ENCODE data around the gene GPR17. TPM values are rescaled to one million over a fixed set of nuclear protein-coding genes. Genes with fewer than 3 reads are reported as not detected.

The GPR17 gene
- total RNA-seq, 1 experiment from 2014 or later: not detected

- ATAC-seq (no peak), DNase-seq (ENCODE audit: low read depth, low spot score) (no peak)
- in situ Hi-C loops (cut with HindIII; ENCODE audit: low pct_unique_long_range_greater_than_20kb, low sequenced_read_pairs): no loop called here
- intact Hi-C loops (cut with micrococcal nuclease; ENCODE audit: unreplicated experiment): no loop called here
- ChIA-PET CTCF (no interaction called here), POLR2A (interaction anchor here (0.8 kb wide), 1 partner anchor 54 kb away, joined by 5 read pairs; no protein-coding TSS in a partner anchor)
- Histone ChIP-seq H3K27me3 (ENCODE audit: control insufficient read depth, insufficient read depth, low read length) (no peaks in the 10 kb centered on the region), H3K4me3 (ENCODE audit: low read depth in 2 of 2, low read length in 2 of 2) (no peak overlapping the region), H3K27ac (ENCODE audit: low read length) (no peak overlapping the region), H3K36me3 (ENCODE audit: control insufficient read depth, insufficient read depth, low read length) (no peaks in the 10 kb centered on the region), H3K9me3 (ENCODE audit: control insufficient read depth, insufficient read depth, low read depth, low read length) (no peaks in the 10 kb centered on the region), H3K4me1 (ENCODE audit: control insufficient read depth, insufficient read depth, low read length) (no peaks in the 10 kb centered on the region)
- no TSS peak for BruUV-seq (replicated peaks)
- no peak for TF ChIP-seq CTCF (IDR thresholded peaks at IDR 0.05)
- TF ChIP-seq POLR2AphosphoS5 (IDR thresholded peaks at IDR 0.05; ENCODE audit: low read depth, low read length): no peak
- TF ChIP-seq SIN3A (IDR thresholded peaks at IDR 0.05; ENCODE audit: borderline replicate concordance, insufficient read depth, low read depth, low read length): no peak
- TF ChIP-seq REST (IDR thresholded peaks at IDR 0.05; ENCODE audit: insufficient read depth in 1 of 2, low read depth in 2 of 2, low read length in 1 of 2): no peak
- no peak for TF ChIP-seq TCF7L2 (IDR thresholded peaks at IDR 0.05; ENCODE audit: low read depth, low read length)
These were observed 26.8 kb upstream of the GPR17 start for GRCh38 chr2:127619203-127619590.

DNA sequence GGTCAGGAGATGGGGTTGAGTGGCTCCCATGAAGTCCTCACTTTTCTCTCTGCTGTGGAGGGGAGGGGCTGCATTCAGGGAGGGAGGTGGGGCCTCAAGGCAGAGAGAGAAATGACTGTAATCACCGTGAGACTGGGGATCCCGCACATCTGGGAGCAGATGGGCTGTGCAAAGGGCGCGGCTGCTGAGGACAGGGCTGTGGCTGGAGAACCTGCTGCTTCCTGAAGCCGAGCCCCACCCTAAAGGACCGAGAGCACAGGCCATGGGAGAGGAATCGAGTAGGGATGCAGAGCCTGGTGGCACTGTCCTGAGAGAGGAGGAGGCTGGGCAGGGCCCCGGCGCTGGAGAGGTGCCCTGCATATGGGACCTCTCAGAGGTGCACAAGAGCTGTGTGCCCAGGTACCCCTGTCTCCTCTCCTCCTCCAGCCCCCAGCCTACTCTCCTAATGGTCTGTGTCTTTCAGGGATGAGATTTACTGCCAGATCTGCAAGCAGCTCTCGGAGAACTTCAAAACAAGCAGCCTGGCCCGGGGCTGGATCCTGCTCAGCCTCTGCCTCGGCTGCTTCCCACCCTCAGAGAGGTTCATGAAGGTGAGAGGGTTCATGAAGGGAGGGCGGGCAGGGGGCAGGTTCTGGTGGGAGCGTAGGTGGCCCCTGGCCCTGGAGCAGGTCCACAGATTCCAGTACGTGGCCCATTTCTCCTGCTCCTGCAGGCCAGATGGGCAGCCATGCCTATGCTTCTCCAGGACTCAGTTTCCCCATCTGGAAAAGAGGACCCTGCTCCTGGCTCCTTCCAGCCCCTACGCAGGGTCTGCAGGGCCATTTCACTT is 25.9 kb upstream of the GPR17 start:
- Histone ChIP-seq H3K27me3 (ENCODE audit: control insufficient read depth, insufficient read depth, low read length) (no peaks in the 10 kb centered on the region), H3K27ac (ENCODE audit: low read length) (no peak overlapping the region), H3K4me1 (ENCODE audit: control insufficient read depth, insufficient read depth, low read length) (no peaks in the 10 kb centered on the region), H3K4me3 (ENCODE audit: low read depth in 2 of 2, low read length in 2 of 2) (no peak overlapping the region), H3K36me3 (ENCODE audit: control insufficient read depth, insufficient read depth, low read length) (no peaks in the 10 kb centered on the region), H3K9me3 (ENCODE audit: control insufficient read depth, insufficient read depth, low read depth, low read length) (no peaks in the 10 kb centered on the region)
- DNase-seq (ENCODE audit: low read depth, low spot score) (no peak), ATAC-seq (peak; percentile 52)
- in situ Hi-C loops (cut with HindIII; ENCODE audit: low pct_unique_long_range_greater_than_20kb, low sequenced_read_pairs): no loop called here
- intact Hi-C loops (cut with micrococcal nuclease; ENCODE audit: unreplicated experiment): no loop called here
- no peak for TF ChIP-seq POLR2AphosphoS5 (IDR thresholded peaks at IDR 0.05; ENCODE audit: low read depth, low read length)
- no peak for TF ChIP-seq CTCF (IDR thresholded peaks at IDR 0.05)
- TF ChIP-seq SIN3A (IDR thresholded peaks at IDR 0.05; ENCODE audit: borderline replicate concordance, insufficient read depth, low read depth, low read length): no peak
- no peak for TF ChIP-seq REST (IDR thresholded peaks at IDR 0.05; ENCODE audit: insufficient read depth in 1 of 2, low read depth in 2 of 2, low read length in 1 of 2)
- TF ChIP-seq TCF7L2 (IDR thresholded peaks at IDR 0.05; ENCODE audit: low read depth, low read length): no peak
- no TSS peak for BruUV-seq (replicated peaks)
- ChIA-PET CTCF (no interaction called here), POLR2A (no interaction called here)
